ENCODE results near the gene PRM3.

The PRM3 gene

DNA sequence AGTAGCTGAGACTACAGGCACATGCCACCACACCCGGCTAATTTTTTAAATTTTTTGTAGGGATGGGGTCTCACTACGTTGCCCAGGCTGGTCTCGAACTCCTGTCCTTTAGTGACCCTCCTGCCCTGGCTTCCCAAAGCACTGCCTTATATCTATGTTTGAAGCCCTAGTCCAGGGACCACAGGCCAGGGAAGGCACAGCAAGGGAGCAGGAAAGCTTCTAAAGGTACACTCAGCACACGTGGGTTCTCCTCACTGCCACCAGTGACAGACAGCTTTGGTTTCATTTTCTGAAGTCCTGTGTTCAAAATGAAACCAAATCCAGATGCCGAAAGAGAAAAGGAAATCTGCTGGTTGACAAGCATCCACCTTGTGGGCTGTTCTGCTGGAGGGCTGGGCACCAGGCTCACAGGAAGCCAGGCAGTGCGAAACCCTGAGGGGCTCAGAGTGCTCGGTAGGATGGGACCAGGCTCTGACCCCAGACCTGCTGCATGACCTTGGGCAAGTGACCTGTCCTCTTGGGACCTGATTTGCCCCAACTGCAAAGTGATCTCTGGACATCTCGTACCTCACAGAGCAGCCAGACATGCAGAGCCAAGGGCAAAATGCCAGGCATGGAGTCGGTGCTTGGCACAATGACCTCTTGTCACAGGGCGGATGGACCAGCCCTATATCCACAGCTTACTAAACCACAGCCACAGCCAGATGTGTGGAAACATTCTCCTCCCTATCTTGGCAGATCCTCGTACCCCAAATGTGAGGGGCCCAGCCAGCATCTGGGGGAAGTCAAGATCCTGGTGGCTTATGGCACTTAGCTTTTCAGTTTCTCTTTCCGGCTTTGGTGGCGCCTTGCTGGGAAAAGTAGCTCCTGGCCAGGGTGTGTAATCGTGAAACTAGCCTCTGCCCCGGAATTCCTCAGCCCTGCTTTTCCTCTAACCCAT, 14.6 kb downstream of the PRM3 start:
- no peak for DNase-seq

DNA sequence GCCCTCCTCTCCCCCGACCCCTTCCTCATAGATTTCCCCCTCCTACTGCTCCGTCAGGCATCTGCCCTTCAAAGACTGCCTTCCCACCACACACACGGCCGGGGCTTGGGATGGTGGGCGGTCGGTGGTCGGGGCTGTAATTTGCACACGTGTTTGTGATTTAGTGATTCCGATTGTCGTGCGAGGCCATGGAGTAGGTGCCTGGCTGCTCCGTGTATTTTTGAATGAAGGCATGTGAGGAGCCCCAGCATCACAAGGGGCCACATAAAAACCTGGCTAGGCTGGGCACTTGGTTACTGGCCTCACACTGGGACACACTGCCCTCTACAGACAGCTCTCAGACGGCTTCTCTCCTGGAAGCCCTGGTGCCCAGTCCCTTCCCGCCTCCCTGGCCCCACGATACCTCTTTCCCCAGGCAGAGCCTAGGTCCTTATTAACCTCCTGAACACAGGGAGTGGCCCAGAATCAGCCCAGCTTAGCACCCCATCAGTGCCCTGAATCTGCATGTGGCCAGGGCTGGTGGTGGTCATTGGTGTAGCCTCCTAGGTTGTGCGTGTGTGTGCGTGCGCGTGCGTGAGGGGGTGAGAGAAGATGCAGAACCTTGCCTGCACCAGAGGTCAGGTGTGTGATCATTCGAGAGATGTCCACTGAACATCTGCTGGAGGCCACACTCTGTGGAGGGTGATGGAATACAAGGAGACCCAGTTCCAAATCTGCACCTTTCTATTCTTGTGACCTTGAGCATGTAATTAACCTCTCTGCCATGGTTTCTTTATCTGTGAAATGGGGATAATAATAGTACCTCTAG, 16.1 kb downstream of the PRM3 start:
- peak; percentile 81 for DNase-seq

DNA sequence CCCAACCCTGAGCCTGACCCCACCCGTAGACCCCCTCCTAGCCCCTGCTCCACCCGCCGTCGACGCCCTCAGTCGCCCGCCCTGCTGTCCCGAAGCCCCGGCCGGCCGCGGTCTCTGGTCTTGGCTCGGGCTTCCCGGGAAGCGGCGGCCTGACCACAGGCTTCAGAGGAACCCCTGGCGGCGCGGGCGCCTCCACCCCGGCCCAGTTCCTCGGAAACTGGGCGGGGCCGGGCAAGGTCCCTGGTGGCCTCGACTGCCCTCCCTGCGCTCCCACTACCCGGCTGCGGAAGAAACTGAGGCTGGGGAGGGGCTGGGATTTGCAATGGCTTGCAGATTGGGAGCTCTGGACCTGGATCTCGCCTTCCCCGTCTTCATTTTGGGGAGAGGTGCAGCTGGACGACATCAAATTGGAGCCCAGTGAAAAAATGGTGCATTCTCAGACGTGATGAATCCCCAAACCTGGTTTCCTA, 16.7 kb downstream of the PRM3 start:
- DNase-seq = peak; percentile 50

DNA sequence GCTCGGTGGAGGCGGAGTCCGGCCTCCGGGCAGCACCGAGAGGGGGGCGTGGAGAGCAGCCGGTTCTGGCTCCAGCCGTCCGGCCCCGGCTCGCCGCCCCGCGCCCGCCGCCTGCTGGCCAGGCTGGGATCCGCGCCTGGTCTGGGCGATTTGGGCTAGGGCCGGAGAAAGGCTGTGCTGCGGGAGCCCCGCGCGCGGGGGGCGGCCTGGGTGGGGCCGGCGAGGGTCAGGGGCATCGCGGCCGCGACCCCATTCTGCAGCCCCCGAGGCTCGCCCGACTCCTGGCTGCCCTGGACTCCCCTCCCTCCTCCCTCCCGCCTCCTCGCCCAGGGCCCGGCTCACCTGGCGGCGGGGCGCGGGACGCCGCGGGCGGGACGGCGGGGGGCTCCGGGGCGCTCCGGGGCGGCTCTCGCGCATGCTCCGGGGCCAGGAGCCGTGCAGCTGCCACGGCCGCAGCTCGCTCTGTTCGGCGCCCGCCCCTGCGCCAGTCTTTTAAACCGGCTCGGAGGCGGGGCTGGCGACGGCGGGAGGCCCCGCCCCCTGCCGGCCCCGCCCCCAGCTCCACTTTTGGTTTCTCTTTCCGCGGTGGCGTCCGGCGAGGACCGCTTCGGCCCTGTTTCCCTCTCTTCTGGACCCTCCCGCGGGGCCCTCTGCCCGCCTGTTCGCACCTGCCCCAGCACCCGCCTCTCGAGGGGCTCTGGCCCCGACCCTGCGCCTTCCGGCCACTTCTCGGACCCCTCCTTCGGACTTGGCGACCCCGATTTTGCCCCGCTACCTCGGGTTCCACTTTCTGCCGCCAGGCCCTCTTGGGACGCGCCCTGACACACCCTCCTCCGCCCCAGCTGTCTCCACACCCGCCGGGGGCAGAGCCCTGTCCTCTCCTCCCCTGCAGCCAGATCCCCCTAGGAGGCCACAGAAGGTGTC, 17.4 kb downstream of the PRM3 start, which contains the start of gene SOCS1:
TSS of gene SOCS1 (minus strand) at position 468 of the 924 bp plus-strand sequence. CDS start 726 bp downstream, outside the sequence.
- peak; percentile 86 for DNase-seq

DNA sequence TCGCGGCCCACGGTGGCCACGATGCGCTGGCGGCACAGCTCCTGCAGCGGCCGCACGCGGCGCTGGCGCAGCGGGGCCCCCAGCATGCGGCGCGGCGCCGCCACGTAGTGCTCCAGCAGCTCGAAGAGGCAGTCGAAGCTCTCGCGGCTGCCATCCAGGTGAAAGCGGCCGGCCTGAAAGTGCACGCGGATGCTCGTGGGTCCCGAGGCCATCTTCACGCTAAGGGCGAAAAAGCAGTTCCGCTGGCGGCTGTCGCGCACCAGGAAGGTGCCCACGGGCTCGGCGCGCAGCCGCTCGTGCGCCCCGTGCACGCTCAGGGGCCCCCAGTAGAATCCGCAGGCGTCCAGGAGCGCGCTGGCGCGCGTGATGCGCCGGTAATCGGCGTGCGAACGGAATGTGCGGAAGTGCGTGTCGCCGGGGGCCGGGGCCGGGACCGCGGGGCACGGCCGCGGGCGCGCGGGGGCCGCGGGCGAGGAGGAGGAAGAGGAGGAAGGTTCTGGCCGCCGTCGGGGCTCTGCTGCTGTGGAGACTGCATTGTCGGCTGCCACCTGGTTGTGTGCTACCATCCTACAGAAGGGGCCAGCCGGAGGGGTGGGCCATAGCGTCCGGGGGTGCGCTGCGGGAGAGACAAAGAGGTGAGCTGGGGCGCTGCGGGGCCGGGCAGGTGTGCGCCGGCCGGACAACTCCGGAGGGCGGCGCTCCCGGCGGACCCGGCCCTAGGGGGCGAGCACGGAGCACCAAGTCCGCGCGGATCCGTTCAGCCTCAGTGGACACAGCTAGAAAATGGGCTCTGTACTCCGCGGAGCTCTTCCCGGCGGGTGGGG, 18.3 kb downstream of the PRM3 start:
- peak; percentile 37 for DNase-seq

DNA sequence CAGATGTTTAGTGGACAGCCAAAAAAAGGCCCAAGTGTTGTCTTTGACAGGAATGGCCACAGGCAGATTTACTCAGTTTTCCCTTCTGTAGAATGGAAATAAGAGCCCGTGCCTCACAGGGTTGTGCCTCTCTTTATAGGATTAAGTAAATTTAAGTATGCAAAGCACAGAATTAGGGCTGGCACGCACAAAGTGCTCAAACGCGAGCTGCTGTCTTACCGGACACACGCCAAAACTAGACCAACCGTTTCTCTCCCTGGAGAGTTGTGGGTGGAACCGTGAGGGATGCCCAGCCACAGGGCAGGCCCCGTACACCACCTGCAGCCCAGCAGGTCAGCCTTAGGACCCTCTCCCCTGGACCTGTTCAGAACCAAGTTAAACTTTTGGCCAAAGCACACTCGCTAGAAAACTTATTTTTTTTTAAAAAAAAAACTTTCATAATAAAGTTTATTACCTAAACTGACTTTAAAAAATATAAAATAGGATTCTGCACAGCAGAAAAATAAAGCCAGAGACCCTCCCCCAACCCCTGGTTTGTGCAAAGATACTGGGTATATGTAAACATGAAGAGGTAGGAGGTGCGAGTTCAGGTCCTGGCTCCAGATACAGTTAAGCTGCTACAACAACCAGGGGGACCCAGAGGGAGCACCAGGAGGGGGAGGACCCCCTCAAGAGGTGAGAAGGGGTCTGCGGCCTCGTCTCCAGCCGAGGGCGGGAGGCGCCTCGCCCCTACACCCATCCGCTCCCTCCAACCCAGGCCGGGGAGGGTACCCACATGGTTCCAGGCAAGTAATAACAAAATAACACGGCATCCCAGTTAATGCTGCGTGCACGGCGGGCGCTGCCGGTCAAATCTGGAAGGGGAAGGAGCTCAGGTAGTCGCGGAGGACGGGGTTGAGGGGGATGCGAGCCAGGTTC, 19.2 kb downstream of the PRM3 start:
- DNase-seq = no peak

DNA sequence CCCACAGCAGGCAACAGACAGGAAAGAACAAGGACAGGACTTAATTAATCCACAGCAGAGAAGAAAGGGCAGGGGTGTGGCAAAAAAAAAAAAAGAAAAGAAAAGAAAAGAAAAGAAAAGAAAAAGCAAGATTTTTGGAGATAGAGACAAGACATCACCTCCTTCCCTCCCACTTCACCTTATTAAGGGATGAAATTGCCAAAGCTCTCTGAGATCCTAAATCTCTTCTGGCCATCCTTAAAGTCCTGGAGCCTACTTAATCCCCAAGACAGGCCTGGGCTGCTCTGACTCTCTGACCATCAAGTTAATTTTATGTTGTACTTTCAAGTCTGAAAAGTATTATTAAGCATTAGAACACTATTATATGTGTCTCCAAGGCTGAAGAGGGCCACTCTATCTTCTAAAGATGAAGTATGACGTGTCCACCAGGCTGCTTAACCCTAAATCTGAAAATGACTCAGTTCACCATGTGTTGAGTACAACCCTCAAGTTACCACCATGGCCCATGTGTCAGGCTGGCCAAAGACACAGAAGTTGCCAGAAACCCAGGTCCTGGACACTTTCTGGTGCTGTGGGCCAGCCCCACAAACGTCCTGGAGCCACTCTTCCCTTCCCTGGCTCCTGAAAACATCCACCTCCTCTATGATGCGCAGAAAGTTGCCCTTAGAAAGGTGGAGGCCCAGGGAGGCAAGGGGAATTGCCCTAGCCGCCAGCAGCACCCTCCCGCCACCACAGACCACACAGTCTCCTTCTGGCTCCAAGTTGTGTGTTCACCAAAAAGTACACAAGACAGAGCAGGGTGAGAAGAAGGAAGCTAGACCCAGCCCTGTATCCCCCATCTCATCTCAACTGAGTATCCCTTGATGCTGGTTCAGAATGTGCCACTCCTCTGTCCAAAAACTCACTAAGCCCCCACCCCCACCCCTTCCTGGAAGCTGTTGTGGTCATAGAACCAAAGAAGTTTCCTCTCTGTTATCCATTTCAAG, 20.1 kb downstream of the PRM3 start:
- no peak for DNase-seq

DNA sequence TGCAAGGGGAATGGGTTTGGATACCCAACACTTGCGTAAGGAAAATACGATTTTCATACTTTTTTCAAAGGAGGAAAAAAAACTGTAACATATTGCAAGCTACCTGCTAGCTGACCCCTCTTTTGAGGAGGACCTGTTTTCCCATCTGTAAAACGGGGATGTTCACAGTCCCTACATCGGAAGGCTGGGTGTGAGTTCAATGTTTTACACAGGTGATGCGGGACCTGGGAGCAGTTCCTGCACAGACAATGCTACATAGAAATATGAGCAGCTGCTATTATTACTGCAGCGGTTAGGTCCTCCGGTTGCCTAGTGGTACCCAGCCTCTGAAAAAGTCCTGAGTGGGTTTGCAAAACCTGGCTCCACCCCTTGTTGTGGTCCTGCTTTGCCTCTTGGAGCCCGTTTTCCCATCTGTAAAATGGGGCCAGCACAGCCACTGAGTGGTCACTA, 20.9 kb downstream of the PRM3 start:
- no peak for DNase-seq

DNA sequence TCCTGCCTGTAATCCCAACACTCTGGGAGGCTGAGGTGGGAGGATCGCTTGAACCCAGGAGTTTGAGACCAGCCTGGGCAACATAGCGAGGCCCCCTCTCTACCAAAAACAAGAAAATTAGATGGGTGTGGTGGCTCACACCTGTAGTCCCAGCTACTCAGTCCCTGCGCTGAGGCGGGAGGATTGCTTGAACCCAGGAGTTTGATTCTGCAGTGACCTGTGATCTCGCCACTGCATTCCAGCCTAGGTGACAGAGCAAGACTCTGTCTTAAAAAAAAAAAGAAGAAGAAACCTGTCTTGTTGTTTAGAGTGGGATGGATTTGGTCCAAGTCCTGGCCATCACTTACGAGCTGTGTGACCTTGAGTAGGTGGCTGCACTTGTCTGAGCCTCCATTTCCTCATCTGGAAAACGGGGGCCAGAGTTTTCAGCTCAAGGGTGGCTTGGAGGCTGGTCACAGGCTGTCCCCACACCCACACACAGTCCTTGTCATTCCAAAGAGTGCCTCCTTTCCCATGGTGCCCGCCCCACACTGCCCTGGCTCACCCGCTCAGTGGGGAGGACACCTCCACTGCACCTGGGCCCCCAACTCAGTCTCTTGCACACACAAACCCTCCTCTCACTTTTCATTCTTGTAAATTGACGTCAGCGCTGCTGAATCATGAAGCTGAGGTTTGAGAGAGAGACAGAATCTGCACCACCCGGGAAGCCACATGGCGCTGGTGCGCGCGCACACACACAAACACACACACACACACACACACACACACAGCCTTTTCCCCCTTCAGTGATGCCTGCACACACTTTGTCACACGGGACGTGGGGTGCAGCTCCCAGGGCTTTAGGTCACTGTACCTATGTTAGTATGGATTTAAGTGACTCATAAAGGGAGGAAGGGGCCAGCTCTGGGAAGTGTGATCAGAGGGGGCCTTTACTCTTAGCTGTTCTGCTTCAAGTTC, 21.6 kb downstream of the PRM3 start:
- no peak for DNase-seq

DNA sequence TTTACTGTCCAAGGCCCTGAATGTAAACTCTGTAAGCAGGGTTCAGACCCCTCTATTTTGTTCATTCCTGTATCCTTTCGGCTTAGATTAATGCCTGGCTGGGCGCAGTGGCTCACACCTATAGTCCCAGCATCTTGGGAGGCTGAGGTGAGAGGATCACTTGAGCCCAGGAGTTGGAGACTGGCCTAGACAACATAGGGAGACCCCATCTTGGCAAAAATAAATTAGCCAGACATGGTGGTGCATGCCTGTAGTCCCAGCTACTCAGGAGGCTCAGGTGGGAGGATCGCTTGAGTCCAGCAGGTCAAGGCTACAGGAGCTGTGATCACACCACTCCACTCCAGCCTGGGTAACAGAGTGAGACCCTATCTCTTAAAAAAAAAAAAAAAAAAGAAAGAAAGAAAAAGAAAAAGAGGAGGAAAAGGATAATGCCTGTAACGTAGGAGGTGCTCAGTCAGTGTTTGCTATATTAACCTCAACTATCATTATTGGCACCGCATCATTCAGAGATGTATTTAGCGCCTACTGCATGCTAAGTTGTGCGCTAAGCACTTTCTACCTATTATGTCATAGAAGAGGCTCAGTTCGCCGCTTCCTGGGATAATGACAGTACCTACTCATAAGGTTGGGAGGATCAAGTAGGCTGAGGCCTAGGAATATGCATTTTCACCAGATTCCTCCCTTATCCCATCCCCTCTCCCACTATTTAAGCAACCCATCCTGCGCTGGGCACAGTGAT, 22.5 kb downstream of the PRM3 start:
- DNase-seq = no peak

DNA sequence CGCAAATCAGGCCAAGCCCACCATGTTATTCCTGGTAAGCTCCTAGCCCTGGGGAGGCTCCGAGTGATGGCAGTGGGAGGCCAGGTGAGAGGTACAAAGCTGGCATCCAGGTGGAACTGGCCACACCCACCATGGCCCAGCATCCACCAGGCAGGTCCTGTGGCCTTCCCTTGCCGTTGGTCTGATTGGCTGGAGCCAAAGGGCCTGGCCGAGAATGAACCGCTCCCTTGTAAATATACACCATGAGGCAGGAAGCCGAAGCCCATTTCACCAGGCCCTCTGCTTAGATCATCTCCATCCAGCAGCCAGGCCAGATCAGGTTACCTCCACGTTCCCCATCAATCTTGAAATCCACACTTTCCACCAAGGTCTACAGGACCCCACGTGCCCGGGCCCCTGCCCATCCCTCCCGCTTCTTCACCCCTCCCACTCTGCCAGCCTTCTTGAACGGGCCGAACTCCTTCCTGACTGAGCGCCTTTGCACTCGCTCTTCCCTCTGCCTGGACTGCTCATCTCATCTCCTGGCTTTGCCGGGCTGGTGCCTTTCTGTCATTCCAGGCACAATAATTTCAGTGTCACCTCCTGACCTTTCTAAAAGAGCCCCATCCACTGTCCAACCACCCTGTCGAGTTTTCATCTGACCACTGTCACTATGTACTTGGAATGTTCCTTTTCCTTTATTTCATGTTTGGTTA, 23.2 kb downstream of the PRM3 start:
- no peak for DNase-seq

DNA sequence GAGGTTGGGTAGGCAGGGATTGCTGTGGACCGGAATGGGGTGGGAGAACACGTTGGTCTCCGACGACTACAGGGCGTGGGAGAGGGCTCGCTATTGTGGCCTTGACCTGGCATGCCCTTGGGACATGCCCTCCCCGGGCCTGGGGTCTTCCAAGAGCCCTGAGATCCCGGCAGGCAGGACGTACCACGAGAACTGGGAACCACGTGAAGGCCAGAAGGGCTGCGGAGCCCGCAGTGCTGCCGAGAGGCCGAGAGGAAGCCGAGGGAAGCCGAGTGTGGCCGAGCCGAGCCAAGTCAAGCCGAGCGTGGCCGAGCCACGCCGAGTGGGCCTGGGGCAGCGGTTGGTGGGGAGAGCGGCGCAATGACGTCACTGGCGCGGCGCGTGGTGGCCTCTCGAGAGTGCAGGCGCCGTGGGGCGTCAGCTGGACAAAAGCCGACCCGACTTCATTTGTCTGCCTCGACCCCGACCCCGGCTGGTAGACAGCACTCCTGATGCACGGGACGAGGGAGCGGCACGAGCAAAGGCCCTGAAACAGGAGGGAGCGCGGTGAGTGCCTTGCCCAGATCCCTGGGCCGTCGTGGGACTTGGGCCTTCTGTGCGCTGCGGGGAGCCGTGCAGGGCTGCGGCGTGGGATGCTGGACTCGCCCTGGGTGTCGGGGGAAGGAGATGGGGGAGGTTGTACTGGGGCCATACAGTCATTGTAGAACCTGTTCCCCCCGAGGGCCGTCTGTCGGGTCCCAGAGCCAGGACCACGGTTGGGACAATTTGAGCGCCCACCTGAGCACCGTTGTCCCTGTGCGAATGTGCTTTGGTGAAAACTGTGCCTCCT, 24.0 kb downstream of the PRM3 start:
- no peak for DNase-seq

DNA sequence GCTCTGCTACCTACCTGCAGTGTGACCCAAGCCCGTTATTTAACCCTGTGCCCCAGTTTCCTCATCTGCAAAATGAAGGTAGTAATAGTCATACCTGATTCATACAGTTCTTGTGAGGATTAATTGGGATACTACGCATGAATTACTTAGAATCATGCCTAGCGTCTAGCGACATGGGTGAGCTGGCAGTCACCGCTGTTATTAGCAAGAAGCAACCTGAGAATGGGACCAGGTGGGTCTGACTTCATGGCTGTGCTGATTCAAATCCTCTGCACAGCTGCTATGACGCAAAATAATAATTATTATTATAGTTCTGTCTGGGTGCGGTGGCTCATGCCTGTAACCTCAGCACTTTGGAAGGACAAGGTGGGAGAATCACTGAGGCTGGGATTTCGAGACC, 25.3 kb downstream of the PRM3 start:
- no peak for DNase-seq

DNA sequence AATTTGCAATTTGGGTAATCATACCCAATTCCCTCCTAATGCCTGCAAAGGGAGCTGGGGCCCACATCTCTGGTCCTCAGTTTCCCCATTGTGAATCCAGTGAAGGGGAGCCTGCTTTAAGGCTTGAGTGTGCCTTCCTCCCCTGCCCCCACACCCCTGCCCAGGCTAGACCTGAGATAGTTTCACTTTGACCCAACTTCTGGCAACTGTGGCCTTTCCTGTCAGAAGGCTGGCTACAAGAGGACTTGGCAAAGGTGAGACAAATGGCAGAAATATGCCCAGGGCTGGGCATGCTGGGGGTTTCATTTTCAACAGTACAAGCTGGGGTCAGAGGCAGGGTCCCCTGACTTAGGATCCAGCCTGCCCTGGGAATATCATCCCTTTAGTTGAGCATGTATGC, 27.4 kb downstream of the PRM3 start:
- DNase-seq = no peak

DNA sequence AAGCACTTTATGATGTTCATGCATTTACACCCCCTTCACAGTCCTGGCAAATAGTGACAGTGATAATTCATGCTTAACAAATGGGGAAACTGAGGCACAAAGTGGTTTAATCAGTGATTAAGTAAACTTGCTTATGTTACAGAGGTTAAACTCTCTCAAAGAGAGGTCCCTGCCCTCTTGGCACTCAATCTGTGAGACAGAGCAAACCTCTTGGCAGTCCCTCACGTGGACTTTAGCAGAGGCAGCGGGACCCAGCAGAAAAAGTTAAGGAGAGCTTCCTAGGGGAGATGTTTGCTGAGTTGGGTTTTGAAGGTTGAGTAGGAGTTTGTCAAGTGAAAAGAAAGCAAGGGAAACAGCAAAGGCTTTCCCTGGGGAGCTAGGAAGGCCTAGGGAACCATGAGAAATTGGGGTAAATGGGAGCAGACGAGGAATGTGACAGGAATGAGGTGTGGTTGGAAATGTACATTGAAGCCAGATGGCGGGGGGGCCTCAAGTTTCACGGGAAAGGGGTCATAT, 28.1 kb downstream of the PRM3 start:
- no peak for DNase-seq
